SKM-1 treated with dmso at 0.1 percent for 144 hours (cell line): Measurements from ENCODE around the gene DOCK3.
"Not testable (repeated sequence)": the region's sequence is repeated elsewhere in the genome, so short reads cannot be mapped to it uniquely, and the experiment has no call there.

ENCODE experiments used
- DNase-seq: peaks from one replicate; lab custom pipeline; 2025; ENCODE audit not compliant: unreplicated experiment; lab: John Stamatoyannopoulos, UW

The DOCK3 gene

DNA sequence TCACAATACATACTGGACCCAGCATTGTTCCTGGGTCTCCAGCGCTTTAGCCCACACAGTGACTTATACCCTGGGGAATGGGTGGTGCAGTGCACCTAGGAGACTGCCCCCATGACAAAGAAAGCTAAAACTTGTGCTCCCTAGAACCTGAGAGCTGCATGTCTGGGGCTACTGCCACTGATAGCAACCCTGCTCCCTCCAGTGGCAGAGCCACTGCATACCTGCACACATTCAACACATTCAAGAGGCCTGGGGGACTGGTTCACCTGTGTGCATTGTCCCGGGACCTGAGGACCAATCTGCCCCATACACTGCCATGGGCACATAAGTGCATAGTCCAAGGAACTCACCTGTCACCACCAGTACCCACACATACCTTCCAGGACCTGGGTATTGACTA, 407.6 kb downstream of the DOCK3 start:
- no peak for DNase-seq

DNA sequence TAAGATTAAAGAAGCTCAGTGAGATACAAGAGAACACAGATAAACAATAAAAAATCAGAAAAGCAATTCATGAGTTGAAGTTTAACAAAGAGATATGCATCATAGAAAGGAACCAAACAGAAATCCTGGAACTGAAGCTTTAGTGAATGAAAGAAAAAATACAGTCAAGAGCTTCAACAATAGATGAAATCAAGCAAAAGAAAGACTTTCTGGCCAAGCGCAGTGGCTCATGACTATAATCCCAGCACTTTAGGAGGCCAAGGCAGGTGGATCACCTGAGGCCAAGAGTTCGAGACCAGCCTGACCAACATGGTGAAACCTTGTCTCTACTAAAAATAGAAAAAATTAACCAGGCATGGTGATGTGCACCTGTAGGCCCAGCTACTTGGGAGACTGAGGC, 408.8 kb downstream of the DOCK3 start:
- no peak for DNase-seq

DNA sequence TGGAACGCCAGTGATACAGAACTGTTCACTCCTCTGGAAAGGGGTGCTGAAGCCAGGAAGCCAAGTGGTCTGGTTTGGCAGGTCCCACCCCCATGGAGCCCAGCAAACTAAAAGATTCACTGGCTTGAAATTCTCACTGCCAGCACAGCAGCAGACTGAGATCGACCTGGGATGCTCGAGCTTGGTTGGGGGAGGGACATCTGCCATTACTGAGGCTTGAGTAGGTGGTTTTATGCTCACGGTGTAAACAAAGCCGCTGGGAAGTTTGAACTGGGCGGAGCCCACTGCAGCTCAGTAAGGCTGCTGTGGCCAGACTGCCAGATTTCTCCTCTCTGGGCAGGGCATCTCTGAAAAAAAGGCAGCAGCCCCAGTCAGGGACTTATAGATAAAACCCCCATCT, 417.4 kb downstream of the DOCK3 start:
- DNase-seq = not testable (repeated sequence)

DNA sequence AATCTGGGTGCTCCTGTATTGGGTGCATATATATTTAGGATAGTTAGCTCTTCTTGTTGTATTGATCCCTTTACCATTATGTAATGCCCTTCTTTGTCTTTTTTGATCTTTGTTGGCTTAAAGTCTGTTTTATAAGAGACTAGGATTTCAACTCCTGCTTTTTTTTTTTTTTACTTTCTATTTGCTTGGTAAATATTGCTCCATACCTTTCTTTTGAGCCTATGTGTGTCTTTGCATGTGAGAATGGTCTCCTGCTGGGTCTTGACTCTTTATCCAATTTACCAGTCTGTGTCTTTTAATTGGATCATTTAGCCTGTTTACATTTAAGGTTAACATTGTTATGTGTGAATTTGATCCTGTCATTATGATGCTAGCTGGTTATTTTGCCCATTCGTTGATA, 420.1 kb downstream of the DOCK3 start:
- not testable (repeated sequence) for DNase-seq

DNA sequence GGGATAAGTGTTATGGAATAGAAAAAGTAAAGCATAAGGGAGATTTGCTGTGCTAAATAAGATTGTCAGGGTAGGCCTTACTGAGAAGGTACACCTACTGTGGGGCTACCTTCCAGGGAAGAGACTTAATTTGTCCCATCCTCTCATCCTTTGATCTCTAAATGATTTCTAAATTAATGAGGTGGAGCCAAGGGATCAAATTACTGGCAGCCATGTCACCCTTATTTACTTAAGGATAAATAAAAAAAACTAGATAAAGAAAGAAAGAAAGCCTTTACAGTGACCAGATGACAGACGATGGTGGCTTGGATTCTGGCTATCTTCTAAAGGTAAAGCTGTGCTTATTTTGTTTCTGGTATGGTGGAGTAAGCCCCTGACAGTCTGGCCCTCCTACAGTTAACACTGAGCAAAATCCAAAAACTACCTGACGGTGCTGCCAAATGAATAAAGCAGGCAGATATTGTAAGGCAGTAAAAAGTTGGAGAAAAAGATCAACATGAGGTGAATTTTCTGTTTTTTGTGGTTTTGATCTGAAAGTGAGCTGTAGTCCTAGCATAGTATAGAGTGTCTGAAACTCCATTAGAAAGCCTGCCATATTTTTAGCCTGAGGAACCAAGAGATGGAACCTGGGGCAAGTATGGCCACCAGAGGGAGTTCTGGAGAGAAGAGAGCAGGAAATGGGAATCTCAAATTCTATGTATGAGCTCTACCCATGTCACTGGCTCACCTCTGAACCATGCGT, 425.2 kb downstream of the DOCK3 start:
- DNase-seq = peak; percentile 29

DNA sequence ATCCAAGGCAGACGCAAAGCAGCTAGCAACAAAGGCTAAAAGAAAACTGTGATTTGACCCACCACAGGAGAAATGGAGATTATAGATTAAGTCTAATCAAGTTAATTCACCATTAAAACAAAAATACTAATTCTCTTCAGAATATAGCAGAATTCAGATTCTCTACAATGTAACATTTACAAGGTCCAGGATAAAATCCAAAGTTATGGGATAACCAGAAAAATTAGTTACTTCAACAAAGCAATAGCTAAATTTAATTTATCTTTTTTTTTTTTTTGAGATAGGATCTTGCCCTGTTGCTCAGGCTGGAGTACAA, 425.8 kb downstream of the DOCK3 start:
- no peak for DNase-seq

DNA sequence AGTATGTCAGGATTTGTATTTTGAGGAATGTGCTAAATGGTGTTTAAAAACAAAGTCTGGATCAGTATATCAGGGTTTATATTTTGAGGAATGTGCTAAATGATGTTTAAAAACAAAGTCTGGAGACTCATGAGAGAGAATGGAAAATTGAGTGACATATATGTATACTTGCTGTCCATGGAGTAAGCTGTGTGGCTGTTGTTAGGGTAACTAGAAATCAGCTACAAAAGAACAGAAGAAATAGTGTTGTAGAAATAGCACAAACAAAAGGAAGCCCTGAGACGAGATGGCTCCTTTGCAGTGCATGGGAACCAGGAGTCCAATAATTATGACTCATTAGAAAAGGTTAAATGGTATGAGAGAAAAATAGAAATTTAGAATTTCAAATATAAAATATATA, 427.7 kb downstream of the DOCK3 start:
- DNase-seq = no peak

DNA sequence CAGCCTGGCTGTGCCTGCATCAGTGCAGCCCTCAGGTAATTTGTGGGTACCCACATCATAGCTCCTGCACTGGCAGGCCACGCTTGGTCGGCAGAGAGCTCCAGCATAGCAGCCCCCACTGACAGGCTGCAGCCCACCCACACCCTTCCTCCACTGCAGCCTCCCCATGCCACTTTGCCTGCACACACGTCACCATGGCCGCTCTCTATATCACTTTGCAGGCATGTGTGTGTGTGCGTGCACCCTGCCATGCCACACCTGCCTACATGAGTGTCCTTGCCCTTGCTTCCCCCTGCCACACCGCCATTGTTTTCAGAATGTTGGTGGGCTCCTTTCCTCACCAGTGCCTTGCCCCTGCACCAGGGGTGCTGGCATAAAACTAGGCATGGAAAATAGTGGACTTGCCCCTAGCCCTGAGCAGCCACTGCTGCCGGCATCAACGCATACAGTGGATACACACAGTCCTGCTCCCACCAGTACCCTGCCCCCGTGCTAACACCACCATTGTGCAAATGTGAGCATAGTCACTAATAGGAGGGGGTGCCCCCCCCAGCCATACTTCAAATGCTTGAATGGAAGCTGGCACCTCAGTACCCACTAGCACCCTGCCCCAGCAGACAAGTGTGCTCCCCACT, 431.6 kb downstream of the DOCK3 start:
- no peak for DNase-seq

DNA sequence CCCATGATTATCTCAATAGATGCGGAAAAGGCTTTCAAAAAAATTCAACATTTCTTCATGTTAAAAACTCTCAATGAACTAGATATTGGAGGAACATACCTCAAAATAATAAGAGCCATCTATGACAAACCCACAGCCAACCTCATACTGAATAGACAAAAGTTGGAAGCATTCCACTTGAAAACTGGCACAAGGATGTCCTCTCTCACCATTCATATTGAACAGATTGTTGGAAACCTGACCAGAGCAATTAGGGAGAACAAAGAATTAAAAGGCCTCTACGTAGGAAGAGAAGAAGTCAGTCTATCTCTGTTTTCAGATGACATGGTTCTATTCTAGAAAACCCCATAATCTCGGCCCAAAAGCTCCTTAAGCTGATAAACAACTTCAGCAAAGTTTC, 435.9 kb downstream of the DOCK3 start:
- no peak for DNase-seq

DNA sequence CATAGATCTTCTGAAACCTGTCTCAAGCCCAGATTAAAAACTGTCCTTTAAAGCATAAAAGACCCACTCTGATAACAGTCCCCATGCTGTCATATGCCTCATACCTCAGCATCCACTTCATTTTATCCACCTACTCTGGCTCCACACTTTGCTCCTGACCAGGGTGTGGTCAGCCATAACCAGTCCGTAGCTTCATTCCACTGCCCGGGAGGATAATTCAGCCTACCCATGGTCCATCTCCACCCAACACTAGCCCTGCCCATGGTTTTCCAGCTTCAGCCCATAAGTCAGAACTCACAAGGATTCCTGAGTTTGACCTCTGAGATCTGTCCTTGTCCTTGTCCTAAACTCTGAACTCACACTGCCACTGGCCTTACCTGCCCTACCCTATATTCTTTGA, 448.2 kb downstream of the DOCK3 start:
- DNase-seq = no peak

DNA sequence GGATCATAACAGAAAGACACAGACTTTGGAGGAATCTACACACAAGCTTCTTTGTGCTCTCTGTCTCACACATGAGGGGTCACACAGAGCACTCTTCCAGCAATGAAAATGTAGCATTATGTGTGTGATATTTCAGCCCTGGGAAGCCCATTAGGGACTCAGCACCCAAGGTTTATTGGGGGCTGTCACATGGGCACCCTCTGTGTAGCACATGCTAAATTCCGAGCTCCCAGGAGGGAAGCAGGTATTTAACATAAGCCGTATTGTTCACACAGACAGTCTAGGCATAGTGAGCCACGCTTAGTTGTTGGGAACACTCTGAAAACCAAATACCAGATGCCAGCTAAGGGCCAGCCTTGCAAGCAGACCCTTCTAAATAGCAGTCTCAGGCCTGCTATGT, 448.8 kb downstream of the DOCK3 start:
- DNase-seq = no peak

DNA sequence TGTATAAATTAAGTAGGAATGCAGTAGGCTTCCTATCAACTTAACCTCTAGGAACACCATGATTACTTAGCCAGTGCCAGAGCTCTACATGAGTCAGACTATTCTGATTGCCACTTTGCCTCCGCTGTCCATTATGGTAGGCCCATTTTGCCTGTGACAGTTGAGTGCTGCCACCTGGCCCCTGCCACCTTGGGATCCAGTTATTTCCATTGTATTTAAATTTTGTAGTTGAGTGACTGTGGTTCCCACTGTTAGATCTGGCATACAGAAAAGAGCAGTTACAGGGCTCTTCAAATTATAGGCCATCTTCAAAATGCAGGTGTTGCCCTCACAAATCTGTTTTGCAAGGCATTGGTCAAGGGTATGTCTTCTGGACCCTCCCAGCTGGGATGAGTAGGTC, 456.9 kb downstream of the DOCK3 start:
- DNase-seq = not testable (repeated sequence)

DNA sequence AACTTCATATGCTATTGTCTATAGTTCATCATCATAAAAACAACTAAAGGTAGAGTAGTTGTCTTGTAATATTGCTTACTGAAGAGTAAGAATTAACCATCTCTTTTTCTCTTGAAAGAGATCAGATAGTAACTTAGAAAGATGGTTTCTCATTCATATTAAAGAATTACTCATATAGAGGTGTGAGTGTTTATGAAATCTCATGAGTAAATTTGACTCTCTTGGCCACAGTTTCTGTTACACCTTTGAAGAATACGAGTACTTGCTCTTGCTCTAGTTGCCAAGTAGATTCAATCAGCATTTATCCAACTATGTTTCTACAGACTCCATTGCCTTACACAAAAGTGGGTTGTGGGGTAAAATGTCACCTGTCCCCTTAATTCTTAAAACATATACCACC, 463.0 kb downstream of the DOCK3 start:
- no peak for DNase-seq

DNA sequence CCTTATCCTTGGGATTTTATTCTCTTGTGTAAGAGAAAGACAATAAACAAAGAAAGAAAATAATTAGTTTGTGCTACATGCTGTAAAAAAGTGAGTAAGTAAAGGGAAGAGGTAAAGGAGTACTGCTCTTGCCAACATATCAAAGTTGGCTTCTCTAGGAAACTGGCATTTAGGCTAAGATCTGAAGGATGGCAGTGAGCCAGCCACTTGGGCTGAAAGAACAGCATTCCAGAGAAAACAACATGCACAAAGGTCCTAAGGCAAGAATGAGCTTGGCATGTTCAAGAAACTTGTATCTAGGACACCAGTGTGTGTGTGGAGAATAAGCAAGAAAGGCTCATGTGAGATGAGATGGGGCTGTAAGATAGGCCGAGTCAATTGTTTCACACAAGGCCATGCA, 464.9 kb downstream of the DOCK3 start:
- DNase-seq = no peak

DNA sequence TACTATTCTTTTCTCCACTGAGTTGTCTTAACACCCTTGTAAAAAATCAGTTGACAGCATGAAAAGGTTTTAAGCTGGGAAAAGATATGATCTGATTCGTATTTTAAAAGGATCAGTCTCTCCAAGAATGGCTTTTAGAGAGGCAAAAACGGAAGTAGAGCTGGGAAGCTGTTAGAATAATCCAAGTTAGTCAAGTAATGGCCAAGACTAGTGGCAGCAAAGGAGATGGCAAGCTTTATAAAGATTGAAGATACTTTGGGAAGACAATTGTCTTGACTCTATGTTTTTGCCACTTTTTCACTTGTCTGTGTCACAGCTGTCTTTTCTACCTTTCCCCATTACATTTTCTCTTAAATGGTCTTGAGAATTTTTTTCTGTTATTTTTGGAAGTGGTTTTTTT, 466.8 kb downstream of the DOCK3 start:
- no peak for DNase-seq

DNA sequence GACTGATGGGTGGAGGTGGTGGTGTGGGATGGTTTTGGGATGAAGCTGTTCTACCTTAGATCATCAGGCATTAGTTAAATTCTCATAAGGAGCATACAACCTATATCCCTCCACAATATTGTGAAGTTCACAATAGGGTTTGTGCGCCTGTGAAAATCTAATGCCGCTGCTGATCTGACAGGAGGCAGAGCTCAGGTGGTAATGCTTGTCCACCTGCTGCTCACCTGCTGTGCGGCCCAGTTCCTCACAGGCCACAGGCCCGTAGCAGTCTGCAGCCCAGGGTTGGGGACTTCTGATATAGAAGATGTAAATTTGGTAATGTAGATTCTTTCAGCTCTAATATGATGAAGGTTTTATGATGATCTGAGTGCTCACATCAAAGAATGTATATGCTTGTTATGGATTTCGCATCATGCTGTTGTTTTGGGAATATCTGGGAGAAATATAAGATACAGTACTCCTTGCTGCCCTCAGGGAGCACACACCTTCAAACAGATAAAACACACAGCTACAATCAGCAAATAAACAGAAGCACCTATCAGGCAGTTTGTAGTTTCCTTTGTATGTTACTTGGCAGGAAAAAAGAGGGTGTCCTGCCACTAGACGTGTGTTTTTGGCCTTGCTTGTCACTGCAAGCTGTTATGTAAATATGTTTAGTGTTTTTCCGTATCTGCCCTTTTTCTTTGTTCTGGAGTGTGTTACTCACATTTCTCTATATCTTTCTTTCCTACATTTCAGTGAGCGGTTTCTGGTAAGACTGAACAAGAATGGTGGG, 471.3 kb downstream of the DOCK3 start:
- no peak for DNase-seq

DNA sequence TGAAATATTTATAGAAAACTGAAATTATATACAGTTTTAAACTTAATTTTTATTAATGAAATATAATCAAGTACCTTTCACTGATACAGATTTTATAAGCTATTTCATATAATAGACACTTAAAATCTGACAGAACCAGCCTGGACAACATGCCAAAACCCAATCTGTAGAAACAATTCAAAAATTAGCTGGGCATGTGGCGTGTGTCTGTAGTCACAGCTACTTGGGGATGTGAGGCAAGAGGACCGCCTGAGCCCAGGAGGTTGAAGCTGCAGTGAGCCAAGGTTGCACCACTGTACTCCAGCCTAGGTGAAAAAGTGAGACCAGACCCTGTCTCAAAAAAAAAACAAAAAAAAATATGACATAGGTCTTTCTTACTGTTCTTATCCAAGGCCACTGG, 472.1 kb downstream of the DOCK3 start:
- no peak for DNase-seq

DNA sequence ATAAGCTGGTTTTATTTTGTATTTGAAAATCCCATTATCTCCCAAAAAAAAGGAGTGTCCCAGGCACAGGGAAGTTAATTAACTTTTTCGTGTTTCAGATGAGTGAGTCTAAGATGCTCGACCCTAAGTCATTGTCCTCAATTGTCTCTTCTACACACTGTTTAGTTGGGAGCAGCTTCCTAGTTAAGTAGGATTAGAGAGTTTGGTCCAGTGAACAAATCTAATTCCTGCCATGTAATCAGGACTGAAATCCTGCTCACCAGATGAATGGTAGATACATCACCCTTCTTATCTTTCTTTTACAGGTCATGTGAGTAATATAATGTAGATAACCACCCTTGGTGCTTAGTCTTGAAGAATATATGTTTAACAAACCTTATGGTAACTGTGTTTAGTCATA, 481.4 kb downstream of the DOCK3 start:
- no peak for DNase-seq

DNA sequence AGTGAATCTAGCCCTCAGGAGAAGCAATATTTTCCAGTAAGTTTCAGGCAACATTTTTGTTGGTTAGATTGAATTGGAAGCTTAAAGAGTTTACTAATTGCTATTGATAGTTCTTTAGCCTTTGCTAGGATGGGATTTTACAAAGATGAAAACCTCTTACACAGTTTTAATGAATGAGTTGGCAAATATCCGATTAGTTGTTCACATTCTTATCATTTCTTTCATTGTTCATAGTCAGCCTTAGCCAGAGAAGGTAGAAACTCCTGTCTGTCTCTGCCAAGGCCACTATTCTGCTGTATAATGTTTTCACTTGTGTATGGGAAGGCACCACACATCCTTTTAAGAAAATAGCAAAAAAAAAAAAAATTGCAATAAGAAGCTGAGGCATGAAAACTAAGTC, 488.3 kb downstream of the DOCK3 start:
- DNase-seq = no peak

DNA sequence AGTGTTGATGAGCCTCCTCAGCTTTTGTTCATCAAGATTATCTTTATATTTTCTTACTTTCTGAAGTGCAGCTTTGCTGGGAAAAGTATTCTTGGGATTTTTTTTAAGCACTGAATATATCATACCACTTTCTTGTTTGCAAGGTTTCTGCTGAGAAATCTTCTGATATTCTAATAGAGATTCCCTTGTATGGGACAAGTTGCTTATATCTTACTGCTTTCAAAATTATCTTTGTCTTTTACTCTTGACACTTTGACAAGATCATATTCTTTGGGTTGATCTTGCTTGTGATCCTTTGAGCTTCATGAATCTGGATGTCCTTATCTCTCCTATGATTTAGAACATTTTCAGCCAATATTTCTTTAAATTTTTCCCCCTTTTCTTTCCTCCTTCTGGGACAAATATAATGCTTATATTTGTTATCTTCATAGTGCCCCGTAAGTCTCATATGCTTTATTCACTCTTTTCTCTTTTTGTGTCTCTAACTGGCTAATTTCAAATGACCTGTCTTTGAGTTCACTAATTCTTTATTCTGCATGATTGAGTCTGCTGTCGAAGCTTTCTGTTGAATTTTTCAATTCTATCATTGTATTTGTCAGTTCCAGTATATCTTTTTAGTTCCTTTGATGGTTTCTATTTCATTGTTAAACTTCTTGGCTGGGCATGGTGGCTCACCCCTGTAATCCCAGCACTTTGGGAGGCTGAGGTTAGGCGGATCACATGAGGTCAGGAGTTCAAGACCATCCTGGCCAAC, 499.0 kb downstream of the DOCK3 start:
- DNase-seq = no peak

DNA sequence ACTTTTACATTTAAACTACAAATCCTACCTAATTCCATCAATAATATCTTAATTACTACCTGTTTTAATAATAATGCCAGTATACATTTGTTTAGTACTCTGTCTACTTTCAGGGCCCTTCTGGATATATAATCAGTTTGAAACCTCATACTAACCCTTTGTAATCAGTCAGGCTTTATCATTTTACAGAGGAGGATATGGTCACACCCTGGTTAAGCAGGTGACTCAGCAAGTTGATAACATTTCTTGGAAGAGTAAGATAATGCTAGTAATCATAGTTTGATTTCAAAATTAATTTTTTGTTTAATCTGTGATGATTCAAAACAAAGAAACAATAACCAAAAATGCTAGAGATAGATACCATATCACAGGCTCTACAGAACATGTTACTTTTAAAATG, 502.2 kb downstream of the DOCK3 start:
- no peak for DNase-seq

DNA sequence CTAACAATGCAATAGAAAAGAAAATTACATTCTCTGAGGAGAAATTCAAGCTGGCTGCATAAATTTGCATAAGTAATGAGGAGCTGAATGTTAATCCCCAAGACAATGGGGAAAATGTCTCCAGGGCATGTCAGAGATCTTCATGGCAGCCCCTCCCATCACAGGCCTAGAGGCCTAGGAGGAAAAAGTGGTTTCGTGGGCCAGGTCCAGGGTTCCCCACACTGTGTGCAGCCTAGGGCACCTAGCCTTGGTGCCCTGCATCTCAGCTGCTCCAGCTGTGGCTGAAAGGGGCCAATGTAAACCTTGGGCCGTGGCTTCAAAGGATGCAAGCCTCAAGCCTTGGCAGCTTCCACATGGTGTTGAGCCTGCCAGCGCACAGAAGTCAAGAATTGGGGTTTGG, 511.7 kb downstream of the DOCK3 start:
- not testable (repeated sequence) for DNase-seq
